K562 (cell line): ENCODE results near the gene PDK3. TPM values are rescaled to one million over a fixed set of nuclear protein-coding genes. Genes with fewer than 3 reads are reported as not detected.

Source experiments
- ATAC-seq: fragments of 200-7000 bp; cut with Tn5 transposase; 3 replicates; pipeline ENCODE4 v1.9.1; 2020; ENCODE audit warnings: moderate library complexity
- BruUV-seq: library from RNA; stranded (reverse); fragments of 400-500 nt; replicated peaks from 2 replicates; lab custom pipeline; 2021; lab: Mats Ljungman, UMichigan
- CTCF ChIA-PET: fragments of 300-600 bp; formaldehyde crosslinking; extraction: SDS; loops from one replicate; lab custom pipeline; 2021; ENCODE audit warnings: low intra/inter-chr PET ratio; lab: Yijun Ruan, JAX
- POLR2A ChIA-PET: fragments of 300-600, 350-650 bp; sonication (Branson Sonifier 250); formaldehyde crosslinking; extraction: SDS; loops from one replicate; lab custom pipeline; 2021; ENCODE audit warnings: antibody characterized with exemption, inconsistent platforms; lab: Yijun Ruan, JAX
- DNase-seq, 4 experiments: peaks; one replicate each; pipeline versions ENCODE4 v3.0.0 to v3.0.0-alpha.2; 2011 to 2018; ENCODE audit warnings: low spot score in 3 of 4, mixed read lengths in 3 of 4; ENCODE audit errors: extremely low read depth in 1 of 4
- FAIRE-seq: peaks from 2 replicates; lab custom pipeline; 2011; peaks lifted over from hg19 to GRCh38; lab: Jason Lieb, UNC
- H2AFZ ChIP-seq: 2 replicates; pipeline ENCODE4 v1.6.0; 2011; ENCODE audit warnings: low read depth, low read length, control low read depth, inconsistent platforms
- H3K27ac ChIP-seq: fragments of 200-600 bp; 3 replicates; pipeline ENCODE4 v1.8.0; 2011; ENCODE audit warnings: low read depth, mild to moderate bottlenecking, control low read depth, inconsistent platforms, low read length, moderate library complexity, mixed read lengths; ENCODE audit errors: extremely low read depth
- H3K27me3 ChIP-seq, 2 experiments: fragments of 300-600 bp in 1 of 2; 2 replicates in 1 of 2; 3 replicates in 1 of 2; pipeline versions ENCODE4 v1.6.0 to v1.8.0; 2011; ENCODE audit warnings: inconsistent platforms in 2 of 2, low read length in 2 of 2, mild to moderate bottlenecking in 1 of 2, mixed read lengths in 1 of 2, moderate library complexity in 1 of 2; ENCODE audit not compliant: control insufficient read depth in 2 of 2, insufficient read depth in 2 of 2
- H3K36me3 ChIP-seq: fragments of 300-600 bp; 3 replicates; pipeline ENCODE4 v1.8.0; 2011; ENCODE audit warnings: mild to moderate bottlenecking, low read length, inconsistent platforms; ENCODE audit not compliant: control insufficient read depth, insufficient read depth
- H3K4me1 ChIP-seq, 2 experiments: fragments of 200-600 bp in 1 of 2; replicated peaks in 1 of 2; 2 replicates in 1 of 2; 3 replicates in 1 of 2; pipeline versions ENCODE4 v1.5.1 to v1.8.0; 2011; ENCODE audit warnings: inconsistent platforms in 2 of 2, low read length in 2 of 2, mild to moderate bottlenecking in 1 of 2, mixed read lengths in 1 of 2, moderate library complexity in 1 of 2; ENCODE audit not compliant: control insufficient read depth in 2 of 2, insufficient read depth in 2 of 2
- H3K4me2 ChIP-seq: 2 replicates; pipeline ENCODE4 v1.6.1; 2011; ENCODE audit warnings: low read length, control low read depth, inconsistent platforms, mixed read lengths; ENCODE audit not compliant: insufficient read depth
- H3K4me3 ChIP-seq: fragments of 200-600 bp; sonication (generic), shearing (Covaris generic); 2 replicates; pipeline ENCODE4 v1.5.1; 2016; ENCODE audit warnings: control low read depth, inconsistent platforms
- H3K79me2 ChIP-seq: fragments of 200-600 bp; 3 replicates; pipeline ENCODE4 v1.8.0; 2011; ENCODE audit warnings: low read length, inconsistent platforms; ENCODE audit not compliant: control insufficient read depth, insufficient read depth
- H3K9ac ChIP-seq, 2 experiments: 2 replicates each; pipeline versions ENCODE4 v1.6.0 to v1.6.1; 2011; ENCODE audit warnings: low read depth in 2 of 2, low read length in 2 of 2, control low read depth in 1 of 2, inconsistent platforms in 1 of 2, mild to moderate bottlenecking in 1 of 2, mixed read lengths in 1 of 2; ENCODE audit not compliant: insufficient read depth in 1 of 2
- H3K9me1 ChIP-seq: one replicate; pipeline ENCODE4 v1.6.0; 2011; ENCODE audit warnings: inconsistent platforms, mild to moderate bottlenecking, low read length, moderate library complexity; ENCODE audit not compliant: control insufficient read depth, insufficient read depth
- H3K9me3 ChIP-seq: replicated peaks from 2 replicates; pipeline ENCODE4 v1.5.1; 2011; ENCODE audit warnings: low read depth, low read length, inconsistent platforms; ENCODE audit not compliant: control insufficient read depth, insufficient read depth
- H4K20me1 ChIP-seq: replicated peaks from 2 replicates; pipeline ENCODE4 v1.6.1; 2011; ENCODE audit warnings: low read length, inconsistent platforms, mixed read lengths; ENCODE audit not compliant: control insufficient read depth, insufficient read depth
- CBFB ChIP-seq: sonication (generic); formaldehyde crosslinking; IDR thresholded peaks from 2 replicates; pipeline ENCODE4 v1.4.0; 2020; ENCODE audit warnings: mild to moderate bottlenecking, missing genetic modification reagents
- NFE2L1 ChIP-seq: fragments of 450-650 bp; IDR thresholded peaks from 2 replicates; pipeline ENCODE4 v1.6.1; 2016; ENCODE audit warnings: missing genetic modification characterization, low read depth, mild to moderate bottlenecking, missing compliant biosample characterization, moderate library complexity, borderline replicate concordance
- ZNF699 ChIP-seq: fragments of 250-450 bp; sonication (Bioruptor Pico); IDR thresholded peaks from 2 replicates; pipeline ENCODE4 v1.8.0; 2021; ENCODE audit warnings: mild to moderate bottlenecking, moderate library complexity; ENCODE audit not compliant: insufficient replicate concordance
- WGBS: fragments of 100-300 bp; shearing (Covaris generic); methylation state at CpG from one replicate; pipeline ENCODE4 v1.1.6; 2016; ENCODE audit warnings: low coverage, mixed read lengths; ENCODE audit not compliant: insufficient coverage; ENCODE audit errors: missing lambda C conversion rate; 5-methylcytosine and 5-hydroxymethylcytosine counted together
- in situ Hi-C: fragments of 300-500 bp; cut with MboI; formaldehyde crosslinking; loops from 4 replicates; pipeline ENCODE4 v1.15.0; 2018; ENCODE audit warnings: inconsistent platforms, mixed read lengths
- intact Hi-C: fragments of 100-400 bp; cut with micrococcal nuclease; formaldehyde crosslinking; loops from 2 replicates; pipeline ENCODE4 v1.14.2; 2022
- polyA plus RNA-seq, 8 experiments: library from polyadenylated mRNA; depleted of rRNA in 4 of 8; stranded (reverse) in 5 of 8; unstranded in 3 of 8; fragments of >200 nt; fragmentation: Nextera tagmentation in 2 of 8; fragmentation: Illumina TruSeq in 1 of 8; extraction: Ambion mirVana in 2 of 8; extraction: Trizol in 1 of 8; gene quantifications; 2 replicates each; pipeline versions ENCODE4 v1.2.1 to v1.2.3, GENCODE V29; 2011 to 2014; ENCODE audit warnings: inconsistent platforms in 1 of 8, missing spikeins in 1 of 8
- total RNA-seq, 7 experiments: library from RNA; depleted of rRNA in 6 of 7; stranded (reverse); fragments of >200 nt in 6 of 7; fragmentation: Illumina TruSeq in 2 of 7; extraction: Trizol in 2 of 7; gene quantifications; 2 replicates each; pipeline versions ENCODE4 v1.2.1 to v1.2.3, GENCODE V29; 2011 to 2021; ENCODE audit warnings: low replicate concordance in 1 of 7
- TF ChIP-seq, protein P1 (sequence below): fragments of 250-450 bp; sonication (Bioruptor Pico); IDR thresholded peaks from 2 replicates; pipeline ENCODE4 v1.8.0; 2021; ENCODE audit warnings: moderate library complexity, mild to moderate bottlenecking, inconsistent platforms
- TF ChIP-seq, protein P2 (sequence below): fragments of 250-450 bp; sonication (Bioruptor Pico); IDR thresholded peaks from 2 replicates; pipeline ENCODE4 v1.8.0; 2022; ENCODE audit warnings: inconsistent platforms, mild to moderate bottlenecking, moderate library complexity, borderline replicate concordance

The PDK3 gene
- total and polyA plus RNA-seq, 9 of the 15 experiments (the other 6 are each of a cell fraction or from before 2014, with no cell fraction given), result 0.20 to 4.9 (median 0.95) TPM

DNA sequence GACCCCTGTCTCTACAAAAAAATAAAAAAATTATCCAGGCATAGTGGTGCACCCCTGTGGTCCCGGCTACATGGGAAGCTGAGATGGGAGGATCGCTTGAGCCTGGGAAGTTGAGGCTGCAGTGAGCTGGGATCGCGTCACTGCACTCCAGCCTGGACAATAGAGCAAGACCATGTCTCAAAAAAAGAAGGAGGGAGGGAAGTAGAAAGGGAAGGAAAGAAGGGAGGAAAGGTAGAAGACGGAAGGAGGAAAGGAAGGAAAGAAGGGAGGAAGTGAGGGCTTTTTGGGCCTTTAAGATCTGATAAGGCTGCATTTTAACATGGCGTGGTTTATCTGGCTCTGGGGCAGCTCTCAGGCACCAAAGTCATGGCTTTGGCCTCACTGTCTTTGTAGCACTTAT, 10.4 kb downstream of the PDK3 start:
- intact Hi-C loops (no loop called here), in situ Hi-C loops (no loop called here)
- Histone ChIP-seq H3K27me3 (no peaks in the 10 kb centered on the region; a peak in 2 of 5 replicates), H3K27ac (no peak overlapping the region), H3K9ac (no peak overlapping the region), H3K36me3 (no peaks in the 10 kb centered on the region), H2AFZ (no peak overlapping the region), H4K20me1 (no peaks in the 10 kb centered on the region), H3K9me3 (no peaks in the 10 kb centered on the region), H3K9me1 (no peaks in the 10 kb centered on the region), H3K4me1 (no peaks in the 10 kb centered on the region), H3K79me2 (no peaks in the 10 kb centered on the region), H3K4me3 (no peak overlapping the region), H3K4me2 (no peak overlapping the region)
- DNase-seq, result no peak
- ATAC-seq, result no peak
- no peak for FAIRE-seq
- BruUV-seq, result no TSS peak
- TF ChIP-seq, protein P1, sequence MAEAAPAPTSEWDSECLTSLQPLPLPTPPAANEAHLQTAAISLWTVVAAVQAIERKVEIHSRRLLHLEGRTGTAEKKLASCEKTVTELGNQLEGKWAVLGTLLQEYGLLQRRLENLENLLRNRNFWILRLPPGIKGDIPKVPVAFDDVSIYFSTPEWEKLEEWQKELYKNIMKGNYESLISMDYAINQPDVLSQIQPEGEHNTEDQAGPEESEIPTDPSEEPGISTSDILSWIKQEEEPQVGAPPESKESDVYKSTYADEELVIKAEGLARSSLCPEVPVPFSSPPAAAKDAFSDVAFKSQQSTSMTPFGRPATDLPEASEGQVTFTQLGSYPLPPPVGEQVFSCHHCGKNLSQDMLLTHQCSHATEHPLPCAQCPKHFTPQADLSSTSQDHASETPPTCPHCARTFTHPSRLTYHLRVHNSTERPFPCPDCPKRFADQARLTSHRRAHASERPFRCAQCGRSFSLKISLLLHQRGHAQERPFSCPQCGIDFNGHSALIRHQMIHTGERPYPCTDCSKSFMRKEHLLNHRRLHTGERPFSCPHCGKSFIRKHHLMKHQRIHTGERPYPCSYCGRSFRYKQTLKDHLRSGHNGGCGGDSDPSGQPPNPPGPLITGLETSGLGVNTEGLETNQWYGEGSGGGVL, result no peak
- TF ChIP-seq ZNF699 (CRISPR knock-in tag), result no peak
- no peak for TF ChIP-seq NFE2L1 (tag)
- TF ChIP-seq, protein P2, sequence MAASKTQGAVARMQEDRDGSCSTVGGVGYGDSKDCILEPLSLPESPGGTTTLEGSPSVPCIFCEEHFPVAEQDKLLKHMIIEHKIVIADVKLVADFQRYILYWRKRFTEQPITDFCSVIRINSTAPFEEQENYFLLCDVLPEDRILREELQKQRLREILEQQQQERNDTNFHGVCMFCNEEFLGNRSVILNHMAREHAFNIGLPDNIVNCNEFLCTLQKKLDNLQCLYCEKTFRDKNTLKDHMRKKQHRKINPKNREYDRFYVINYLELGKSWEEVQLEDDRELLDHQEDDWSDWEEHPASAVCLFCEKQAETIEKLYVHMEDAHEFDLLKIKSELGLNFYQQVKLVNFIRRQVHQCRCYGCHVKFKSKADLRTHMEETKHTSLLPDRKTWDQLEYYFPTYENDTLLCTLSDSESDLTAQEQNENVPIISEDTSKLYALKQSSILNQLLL (CRISPR knock-in tag), result no peak
- no peak for TF ChIP-seq CBFB (CRISPR knock-in tag)
- ChIA-PET POLR2A (interaction anchor here (1.0 kb wide), 1 partner anchor 9 kb away, joined by 3 read pairs; no protein-coding TSS in a partner anchor), CTCF (no interaction called here)
- 37% methylated on average over 5 of the region's 6 CpGs for WGBS
